ENCODE measurements around the gene IPPK. TPM values are rescaled to one million over a fixed set of nuclear protein-coding genes. Genes with fewer than 3 reads are reported as not detected.

IPPK gene
- total and polyA plus RNA-seq, 2 of the 4 experiments (the other 2 are of a cell fraction) = 25.1 to 26.8 TPM

DNA sequence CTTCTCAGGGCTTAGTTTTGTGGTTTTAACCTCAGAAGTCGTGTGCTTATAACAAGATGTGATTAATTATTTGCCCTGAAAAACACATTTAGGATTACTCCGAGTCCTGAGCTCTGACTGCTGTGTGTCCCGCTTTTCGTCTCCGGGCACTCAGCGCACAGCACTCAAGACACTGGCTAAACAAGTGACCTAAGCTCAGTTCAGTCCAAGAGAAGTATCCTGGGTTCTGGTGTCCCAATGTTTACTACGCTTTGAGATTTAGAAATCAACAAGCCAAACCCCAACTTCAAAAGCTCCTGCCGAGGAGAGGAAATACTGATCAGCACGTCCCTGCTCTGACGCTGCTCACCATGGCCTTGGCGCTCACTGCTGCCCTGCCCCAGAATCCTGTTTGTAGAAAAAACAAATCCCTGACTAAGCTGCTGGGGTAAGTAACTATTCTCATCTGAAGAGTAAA, 53.2 kb downstream of the IPPK start:
- no peak for TF ChIP-seq FOS (IDR thresholded peaks at IDR 0.05; ENCODE audit: low read depth, low read length)
- TF ChIP-seq RAD21 (IDR thresholded peaks at IDR 0.05; ENCODE audit: low read length) = no peak
- TF ChIP-seq NFE2L2 (IDR thresholded peaks at IDR 0.05; ENCODE audit: low read depth, low read length) = no peak
- TF ChIP-seq RCOR1 (IDR thresholded peaks at IDR 0.05; ENCODE audit: insufficient replicate concordance, low read length) = no peak
- no peak for TF ChIP-seq CHD1 (IDR thresholded peaks at IDR 0.05; ENCODE audit: low read depth, low read length)
- no peak for TF ChIP-seq MAZ (IDR thresholded peaks at IDR 0.05; ENCODE audit: borderline replicate concordance, low read depth, low read length)
- no peak for TF ChIP-seq CEBPB (IDR thresholded peaks at IDR 0.05; ENCODE audit: low read depth, low read length)
- TF ChIP-seq BHLHE40 (IDR thresholded peaks at IDR 0.05; ENCODE audit: low read depth, low read length) = no peak
- TF ChIP-seq MXI1 (IDR thresholded peaks at IDR 0.05; ENCODE audit: borderline replicate concordance, low read depth, low read length) = no peak
- no peak for TF ChIP-seq MAFK (IDR thresholded peaks at IDR 0.05; ENCODE audit: low read depth, low read length)
- no peak for TF ChIP-seq RFX5 (IDR thresholded peaks at IDR 0.05; ENCODE audit: low read depth, low read length)
- TF ChIP-seq POLR2A (IDR thresholded peaks at IDR 0.05; ENCODE audit: low read depth, low read length) = no peak
- Histone ChIP-seq H2AK9ac (replicated peaks; ENCODE audit: low read depth, low read length, poor library complexity) (no peak overlapping the region), H2BK5ac (ENCODE audit: low read depth, low read length, poor library complexity, severe bottlenecking) (no peak overlapping the region), H2BK120ac (ENCODE audit: low read depth, low read length) (no peak overlapping the region), H2BK15ac (ENCODE audit: low read depth, low read length) (no peak overlapping the region), H3K36me3 (ENCODE audit: control insufficient read depth, insufficient read depth, low read length) (peaks cover 45% of the 10 kb centered on the region), H2AFZ (replicated peaks; ENCODE audit: low read length, poor library complexity) (no peak overlapping the region), H4K20me1 (ENCODE audit: insufficient read depth, low read length) (no peaks in the 10 kb centered on the region), H3K14ac (replicated peaks; ENCODE audit: low read depth, low read length) (no peak overlapping the region), H3K9ac (ENCODE audit: low read depth, low read length) (no peak overlapping the region), H3K4me1 (ENCODE audit: control insufficient read depth, insufficient read depth, low read length) (peaks cover 14% of the 10 kb centered on the region; the same call in 1 of the 2 replicates), H2BK20ac (ENCODE audit: low read depth, low read length) (no peak overlapping the region), H3K56ac (ENCODE audit: extremely low read depth, insufficient read depth, low read length) (no peak overlapping the region), H3K4me3 (ENCODE audit: insufficient read depth, low read depth, low read length) (no peak overlapping the region), H3K4ac (ENCODE audit: low read depth, low read length) (no peak overlapping the region), H4K5ac (ENCODE audit: low read depth, low read length) (no peak overlapping the region), H3K79me1 (ENCODE audit: low read depth in 1 of 2, low read length in 2 of 2) (peaks cover 0 to 13% of the 10 kb centered on the region in 2 experiments; a peak in 2 of 4 replicates), H3K27me3 (ENCODE audit: control insufficient read depth, insufficient read depth, low read length) (no peaks in the 10 kb centered on the region), H3K9me3 (ENCODE audit: control insufficient read depth, insufficient read depth, low read length) (no peaks in the 10 kb centered on the region), H3K4me2 (ENCODE audit: low read depth, low read length) (no peak overlapping the region; the same call in 1 of the 2 replicates), H4K8ac (ENCODE audit: low read depth in 2 of 2, low read length in 2 of 2) (no peak overlapping the region), H2AK5ac (ENCODE audit: low read depth, low read length) (no peak overlapping the region), H4K91ac (ENCODE audit: insufficient read depth, low read depth, low read length) (no peak overlapping the region), H3K9me1 (ENCODE audit: insufficient read depth, low read length) (peaks cover 39% of the 10 kb centered on the region), H3K23ac (ENCODE audit: low read depth, low read length) (no peak overlapping the region; the same call in 1 of the 2 replicates), H3K18ac (ENCODE audit: low read depth, low read length) (no peak overlapping the region), H3K27ac (ENCODE audit: insufficient read depth, low read length) (peak overlapping the region; percentile 7; the same call in 1 of the 2 replicates)
- no CpG with 5 or more reads among the region's 11 CpGs for WGBS, 2 experiments (ENCODE audit: extremely low coverage in 2 of 2, insufficient read length in 1 of 2)
- ChIA-PET POLR2A (ENCODE audit: unreplicated experiment) (no interaction called here), CTCF (no interaction called here)
- BruUV-seq (replicated peaks) = no TSS peak
- in situ Hi-C loops (cut with MboI; ENCODE audit: low sequenced_read_pairs) = no loop called here
- no peak for DNase-seq
- dilution Hi-C loops (cut with HindIII; ENCODE audit: low sequenced_read_pairs, unreplicated experiment) = no loop called here
- intact Hi-C loops (cut with micrococcal nuclease) = no loop called here
- peak; percentile 22; the same call in 1 of the 2 replicates for ATAC-seq (ENCODE audit: low read depth)
